H1 (cell line): ENCODE measurements around the gene PTCRA. TPM values are rescaled to one million over a fixed set of nuclear protein-coding genes. Genes with fewer than 3 reads are reported as not detected.

Experiments
- CBX5 ChIP-seq: fragments of 300-800, 300-1000 bp; sonication (generic); IDR thresholded peaks from 2 replicates; pipeline ENCODE4 v1.7.1; 2016; ENCODE audit warnings: antibody characterized with exemption, low read length, low read depth
- CEBPB ChIP-seq: IDR thresholded peaks from 2 replicates; pipeline ENCODE4 v1.6.1; 2012; ENCODE audit warnings: low read depth, low read length
- CREB1 ChIP-seq: IDR thresholded peaks from 2 replicates; pipeline ENCODE4 v1.6.1; 2012; ENCODE audit warnings: inconsistent platforms
- CTBP2 ChIP-seq: IDR thresholded peaks from 2 replicates; pipeline ENCODE4 v1.7.0; 2011; ENCODE audit warnings: borderline replicate concordance, mild to moderate bottlenecking, moderate library complexity, mixed read lengths, low read length; ENCODE audit not compliant: insufficient read depth, insufficient read length
- EGR1 ChIP-seq: IDR thresholded peaks from 2 replicates; pipeline ENCODE4 v1.6.1; 2011; ENCODE audit warnings: low read depth, low read length, borderline replicate concordance
- EP300 ChIP-seq, 2 experiments: IDR thresholded peaks; 1 replicate in 1 of 2; 2 replicates in 1 of 2; pipeline ENCODE4 v1.6.1; 2011 to 2012; ENCODE audit warnings: low read depth in 2 of 2, low read length in 2 of 2, mild to moderate bottlenecking in 2 of 2, borderline replicate concordance in 1 of 2, inconsistent platforms in 1 of 2, moderate library complexity in 1 of 2
- HDAC6 ChIP-seq: IDR thresholded peaks from one replicate; pipeline ENCODE4 v1.7.1; 2012; ENCODE audit warnings: low read depth, mild to moderate bottlenecking, inconsistent platforms, low read length, moderate library complexity
- JUND ChIP-seq: IDR thresholded peaks from 2 replicates; pipeline ENCODE4 v1.6.1; 2011; ENCODE audit warnings: mild to moderate bottlenecking, improper control_type of control experiment, low read length
- KDM5A ChIP-seq: fragments of 200-600 bp; IDR thresholded peaks from 2 replicates; pipeline ENCODE4 v1.7.1; 2012; ENCODE audit warnings: mild to moderate bottlenecking, low read length, inconsistent platforms, mixed read lengths
- NANOG ChIP-seq: IDR thresholded peaks from 2 replicates; pipeline ENCODE4 v1.6.1; 2011; ENCODE audit warnings: low read length, low read depth, mild to moderate bottlenecking, inconsistent platforms; ENCODE audit not compliant: insufficient read depth, poor library complexity, severe bottlenecking
- NRF1 ChIP-seq: IDR thresholded peaks from 2 replicates; pipeline ENCODE4 v1.6.1; 2011; ENCODE audit warnings: mild to moderate bottlenecking, low read depth, low read length, improper control_type of control experiment
- PHF8 ChIP-seq: fragments of 200-600 bp; sonication (generic); conservative IDR thresholded peaks from 2 replicates; pipeline ENCODE4 v1.7.1; 2012; ENCODE audit warnings: low read depth, mild to moderate bottlenecking, inconsistent platforms, low read length, moderate library complexity
- POLR2AphosphoS5 ChIP-seq: IDR thresholded peaks from 2 replicates; pipeline ENCODE4 v1.6.1; 2011; ENCODE audit warnings: low read depth, low read length
- RAD21 ChIP-seq, 2 experiments: IDR thresholded peaks in 1 of 2; conservative IDR thresholded peaks in 1 of 2; 2 replicates each; pipeline ENCODE4 v1.6.1; 2011; ENCODE audit warnings: low read depth in 2 of 2, low read length in 2 of 2, improper control_type of control experiment in 1 of 2, inconsistent platforms in 1 of 2, mild to moderate bottlenecking in 1 of 2, moderate library complexity in 1 of 2
- RBBP5 ChIP-seq: IDR thresholded peaks from 2 replicates; pipeline ENCODE4 v1.7.1; 2012; ENCODE audit warnings: low read depth, mild to moderate bottlenecking, inconsistent platforms, low read length, moderate library complexity, borderline replicate concordance
- RFX5 ChIP-seq: IDR thresholded peaks from 2 replicates; pipeline ENCODE4 v1.6.1; 2011; ENCODE audit warnings: low read depth, low read length, improper control_type of control experiment, borderline replicate concordance
- RXRA ChIP-seq: IDR thresholded peaks from 2 replicates; pipeline ENCODE4 v1.6.1; 2011; ENCODE audit warnings: low read depth, mild to moderate bottlenecking, low read length, moderate library complexity; ENCODE audit not compliant: insufficient read depth
- SUZ12 ChIP-seq: fragments of 200-600 bp; sonication (generic); IDR thresholded peaks from 2 replicates; pipeline ENCODE4 v1.6.1; 2012; ENCODE audit warnings: mild to moderate bottlenecking, inconsistent platforms, low read length, moderate library complexity, mixed read lengths
- TAF1 ChIP-seq: IDR thresholded peaks from 2 replicates; pipeline ENCODE4 v1.6.1; 2011; ENCODE audit warnings: mild to moderate bottlenecking, low read depth, low read length
- TEAD4 ChIP-seq: IDR thresholded peaks from 2 replicates; pipeline ENCODE4 v1.6.1; 2012; ENCODE audit warnings: low read depth, low read length, inconsistent platforms, mixed read lengths
- polyA plus RNA-seq, 7 experiments: library from polyadenylated mRNA; depleted of rRNA in 3 of 7; stranded (reverse) in 5 of 7; unstranded in 2 of 7; fragments of >200 nt in 5 of 7; fragments of 200-250 nt in 2 of 7; gene quantifications; 1 replicate in 5 of 7; 2 replicates in 1 of 7; 4 replicates in 1 of 7; pipeline versions ENCODE4 v1.2.1 to v1.2.3, GENCODE V29; 2011 to 2013; ENCODE audit warnings: missing spikeins in 2 of 7, mixed read lengths in 2 of 7
- total RNA-seq: library from RNA; stranded (reverse); fragmentation: NEBNext Ultra II Directional; extraction: Animal tissue kit (Norgen Biotek cat#: 25700); gene quantifications from 2 replicates; pipeline ENCODE4 v1.2.1, GENCODE V29; 2021
- TF ChIP-seq, protein P1 (sequence below): IDR thresholded peaks from 2 replicates; pipeline ENCODE4 v1.6.1; 2012; ENCODE audit warnings: low read length, inconsistent platforms

PTCRA gene
- total and polyA plus RNA-seq, 2 of the 8 experiments (the other 6 are each of a cell fraction or from before 2014, with no cell fraction given): not detected

DNA sequence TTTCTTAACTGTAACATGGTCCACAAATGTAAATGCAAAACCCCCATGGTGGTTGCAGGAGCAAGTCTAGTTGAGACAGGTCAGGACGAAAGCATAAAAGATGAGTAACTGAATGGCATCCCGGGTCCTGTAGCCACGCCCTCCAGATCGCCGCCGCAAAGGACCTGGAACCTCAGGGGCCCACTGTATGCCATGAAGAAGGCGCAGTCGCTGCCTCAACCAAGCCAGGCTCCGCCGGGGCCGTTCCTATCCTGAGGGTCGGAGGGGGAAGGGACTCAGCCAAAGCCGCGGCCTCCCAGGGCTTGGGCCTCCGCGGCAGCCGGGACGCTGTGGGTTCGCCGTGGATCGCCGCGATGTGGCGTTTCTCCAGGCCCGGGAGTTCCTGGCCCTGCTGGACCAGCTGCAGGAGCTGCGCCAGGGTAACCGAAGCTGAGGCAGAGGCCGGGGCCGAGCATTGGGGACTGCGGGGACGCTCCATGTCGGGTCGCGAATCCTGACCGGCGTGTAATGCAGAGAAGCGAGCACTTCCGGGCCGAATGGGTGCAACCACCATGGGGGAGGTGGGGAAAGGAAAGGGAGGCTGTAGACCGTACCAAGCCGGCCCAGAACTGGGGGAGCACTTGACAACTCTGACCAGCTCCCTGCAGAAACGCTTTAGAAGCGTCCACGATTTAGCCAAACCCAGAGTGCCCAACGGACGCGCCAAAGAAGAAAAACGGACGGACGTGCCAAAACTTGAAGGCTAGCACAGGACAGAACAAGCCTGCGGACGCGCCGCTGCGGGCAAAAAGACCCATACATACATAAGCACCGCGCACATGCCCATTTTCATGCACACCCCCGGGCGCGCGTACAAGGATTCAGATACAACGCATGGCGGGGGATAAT, 25.3 kb upstream of the PTCRA start (continued):
- TF ChIP-seq NRF1: no peak
- peak; percentile 96 for TF ChIP-seq JUND
- no peak for TF ChIP-seq CTBP2
- no peak for TF ChIP-seq NANOG
- peak; percentile 94 for TF ChIP-seq TAF1
- no peak for TF ChIP-seq RXRA
- TF ChIP-seq KDM5A: 0 out of 2 replicates have a peak, but pooled peaks have one; percentile 40
- peak; percentile 97 for TF ChIP-seq POLR2AphosphoS5
- TF ChIP-seq, protein P1, sequence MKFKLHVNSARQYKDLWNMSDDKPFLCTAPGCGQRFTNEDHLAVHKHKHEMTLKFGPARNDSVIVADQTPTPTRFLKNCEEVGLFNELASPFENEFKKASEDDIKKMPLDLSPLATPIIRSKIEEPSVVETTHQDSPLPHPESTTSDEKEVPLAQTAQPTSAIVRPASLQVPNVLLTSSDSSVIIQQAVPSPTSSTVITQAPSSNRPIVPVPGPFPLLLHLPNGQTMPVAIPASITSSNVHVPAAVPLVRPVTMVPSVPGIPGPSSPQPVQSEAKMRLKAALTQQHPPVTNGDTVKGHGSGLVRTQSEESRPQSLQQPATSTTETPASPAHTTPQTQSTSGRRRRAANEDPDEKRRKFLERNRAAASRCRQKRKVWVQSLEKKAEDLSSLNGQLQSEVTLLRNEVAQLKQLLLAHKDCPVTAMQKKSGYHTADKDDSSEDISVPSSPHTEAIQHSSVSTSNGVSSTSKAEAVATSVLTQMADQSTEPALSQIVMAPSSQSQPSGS: peak; percentile 32
- no peak for TF ChIP-seq RFX5
- TF ChIP-seq PHF8: peak; percentile 98
- TF ChIP-seq EGR1: no peak
- TF ChIP-seq CEBPB: no peak
- TF ChIP-seq HDAC6: no peak
- peak in 1 of 2 experiments; percentile 99; a peak in 2 of 3 replicates for TF ChIP-seq EP300 (IDR thresholded peaks at IDR 0.05; ENCODE audit: borderline replicate concordance in 1 of 2, low read depth in 2 of 2, low read length in 2 of 2)
- TF ChIP-seq RAD21 (IDR thresholded peaks at IDR 0.05 in 1 of 2, conservative IDR thresholded peaks at IDR 0.05 in 1 of 2; ENCODE audit: low read depth in 2 of 2, low read length in 2 of 2): no peak
- TF ChIP-seq SUZ12: no peak
- peak; percentile 53; the same call in 1 of the 2 replicates for TF ChIP-seq CREB1
- no peak for TF ChIP-seq CBX5
- TF ChIP-seq TEAD4: peak; percentile 3; the same call in 1 of the 2 replicates
- TF ChIP-seq RBBP5: peak; percentile 83; the same call in 1 of the 2 replicates
